Measurements from ENCODE around the gene NGDN.

GRCh38 chr14:23444314-23444713 lies 25.2 kb upstream of the NGDN start:
- no peak for TF ChIP-seq CTCF (IDR thresholded peaks at IDR 0.05)
- TF ChIP-seq POLR2A (IDR thresholded peaks at IDR 0.05) = no peak
- no peak for TF ChIP-seq POLR2AphosphoS5 (IDR thresholded peaks at IDR 0.05; ENCODE audit: insufficient read depth in 1 of 2, low read depth in 1 of 2)
